Activated naive CD8-positive, alpha-beta T cell treated with anti-CD3 and anti-CD28 coated beads, Interleukin-2, amount 50 U/mL, for 24 hours (primary cell): ENCODE results near the gene TOB1.
"Not testable (repeated sequence)": the region's sequence is repeated elsewhere in the genome, so short reads cannot be mapped to it uniquely, and the experiment has no call there.

Source experiments
- ATAC-seq: fragments of 150-1000 bp; cut with Tn5 transposase; one replicate; pipeline ENCODE4 v1.10.0; 2021
- DNase-seq: peaks from one replicate; pipeline ENCODE4 v3.0.0; 2021
- H3K27ac Mint-ChIP-seq: one replicate; pipeline ENCODE4 v1.8.0; 2021; ENCODE audit warnings: mild to moderate bottlenecking, mixed read lengths
- H3K27me3 Mint-ChIP-seq: one replicate; pipeline ENCODE4 v1.8.0; 2021; ENCODE audit warnings: mixed read lengths
- H3K36me3 Mint-ChIP-seq: one replicate; pipeline ENCODE4 v1.8.0; 2021; ENCODE audit warnings: low read depth, mixed read lengths
- H3K4me1 Mint-ChIP-seq: one replicate; pipeline ENCODE4 v1.8.0; 2021; ENCODE audit warnings: mixed read lengths
- H3K4me3 Mint-ChIP-seq: one replicate; pipeline ENCODE4 v1.8.0; 2021; ENCODE audit warnings: mild to moderate bottlenecking, moderate library complexity, mixed read lengths
- H3K9me3 Mint-ChIP-seq: one replicate; pipeline ENCODE4 v1.8.0; 2021; ENCODE audit warnings: mixed read lengths

The TOB1 gene

DNA sequence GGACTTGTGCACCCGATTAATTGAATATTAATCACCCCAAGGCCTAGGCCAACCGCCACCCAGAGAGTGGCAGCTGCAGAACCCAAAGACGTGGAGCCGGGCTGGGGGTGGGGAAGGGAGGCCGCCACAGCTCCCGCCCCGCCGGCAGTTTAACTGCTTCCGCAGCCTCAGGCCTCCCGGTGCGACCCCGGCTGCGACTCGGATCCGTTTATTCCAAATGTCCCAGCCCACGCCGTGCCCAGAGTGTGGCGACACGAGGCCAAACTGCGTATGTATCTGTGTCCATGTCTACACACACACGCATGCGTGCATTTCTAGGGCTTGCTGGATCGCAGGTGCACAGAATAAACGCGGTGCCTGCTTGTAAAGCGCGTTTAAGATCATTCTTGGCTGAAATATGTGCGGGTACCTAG, 802 bp upstream of the TOB1 start:
- H3K27ac Mint-ChIP-seq, result peak overlapping the region; percentile 99
- DNase-seq (peak; percentile 65), ATAC-seq (peak; percentile 15)
- peaks cover 61% of the 10 kb centered on the region for H3K4me1 Mint-ChIP-seq
- H3K27me3 Mint-ChIP-seq, result peaks cover 2% of the 10 kb centered on the region
- no peaks in the 10 kb centered on the region for H3K9me3 Mint-ChIP-seq
- peaks cover 15% of the 10 kb centered on the region for H3K36me3 Mint-ChIP-seq
- peak overlapping the region; percentile 100 for H3K4me3 Mint-ChIP-seq

DNA sequence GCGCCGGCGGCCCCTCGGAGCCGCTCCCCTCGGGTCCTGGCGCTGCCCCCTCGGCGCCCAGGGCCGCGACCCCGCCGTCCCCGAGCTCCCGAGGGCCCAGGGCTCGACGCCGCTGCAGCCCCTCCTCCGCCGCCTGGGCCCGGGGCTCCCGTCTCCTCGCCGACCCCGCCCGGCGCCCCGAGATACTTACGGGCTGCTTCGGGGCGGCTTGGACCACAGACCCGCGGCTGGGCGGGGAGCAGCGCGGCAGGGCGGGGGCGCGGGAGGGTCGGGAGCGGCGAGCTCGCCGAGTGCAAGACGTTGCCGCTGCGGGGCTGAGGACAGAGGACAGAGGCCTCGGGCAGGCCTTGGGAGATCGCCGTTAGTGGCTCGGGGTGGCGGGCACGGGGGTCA, 290 bp downstream of the TOB1 start:
- H3K36me3 Mint-ChIP-seq, result peaks cover 22% of the 10 kb centered on the region
- no peak overlapping the region for H3K27ac Mint-ChIP-seq
- no peak for DNase-seq
- ATAC-seq, result peak; percentile 0
- peak overlapping the region; percentile 100 for H3K4me3 Mint-ChIP-seq
- H3K4me1 Mint-ChIP-seq, result peaks cover 60% of the 10 kb centered on the region
- no peaks in the 10 kb centered on the region for H3K9me3 Mint-ChIP-seq
- peaks cover 2% of the 10 kb centered on the region for H3K27me3 Mint-ChIP-seq

DNA sequence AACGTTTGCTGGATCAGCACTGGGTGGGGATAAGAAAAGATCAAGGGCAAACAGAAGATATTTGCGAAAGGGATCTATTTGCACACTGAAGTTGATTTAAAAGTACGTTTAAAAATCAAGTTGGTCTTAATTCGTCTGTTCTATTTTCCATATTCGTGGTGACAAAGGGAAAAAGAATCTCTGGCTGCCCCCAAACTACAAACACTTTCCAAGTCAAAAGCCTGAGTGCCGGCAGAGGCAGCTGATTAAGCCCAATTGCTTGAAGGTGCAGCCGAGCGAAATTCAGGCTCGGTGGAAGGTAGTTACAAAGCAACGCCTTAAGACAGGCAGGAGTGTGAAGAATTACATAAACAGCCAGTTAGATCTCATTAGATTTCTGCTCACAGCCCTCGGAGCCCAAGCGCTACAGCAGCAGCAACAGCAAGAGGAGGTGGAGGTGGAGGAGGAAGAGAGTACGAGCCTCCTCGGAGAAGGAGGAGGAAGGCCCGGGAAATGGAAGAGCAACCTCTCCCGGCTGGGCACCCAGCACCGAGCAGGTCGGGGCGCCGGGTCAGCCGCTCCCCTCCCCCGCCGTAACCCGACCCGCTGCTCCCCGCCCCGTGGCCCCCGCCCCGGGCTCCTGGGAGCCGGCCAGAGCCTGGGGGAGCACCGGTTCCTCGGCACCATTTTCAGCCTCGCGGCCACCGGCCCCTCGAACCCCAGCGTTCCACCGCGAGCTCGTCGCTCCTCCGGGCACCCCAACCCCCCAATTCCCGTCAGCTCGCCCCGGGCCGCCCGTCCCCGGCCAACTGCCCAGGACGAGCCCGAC, 890 bp downstream of the TOB1 start:
- Mint-ChIP-seq H3K4me3 (peak overlapping the region; percentile 100), H3K36me3 (peaks cover 22% of the 10 kb centered on the region), H3K27ac (peak overlapping the region; percentile 99), H3K4me1 (peaks cover 61% of the 10 kb centered on the region), H3K9me3 (no peaks in the 10 kb centered on the region), H3K27me3 (peaks cover 2% of the 10 kb centered on the region)
- ATAC-seq (peak; percentile 2), DNase-seq (peak; percentile 46)

DNA sequence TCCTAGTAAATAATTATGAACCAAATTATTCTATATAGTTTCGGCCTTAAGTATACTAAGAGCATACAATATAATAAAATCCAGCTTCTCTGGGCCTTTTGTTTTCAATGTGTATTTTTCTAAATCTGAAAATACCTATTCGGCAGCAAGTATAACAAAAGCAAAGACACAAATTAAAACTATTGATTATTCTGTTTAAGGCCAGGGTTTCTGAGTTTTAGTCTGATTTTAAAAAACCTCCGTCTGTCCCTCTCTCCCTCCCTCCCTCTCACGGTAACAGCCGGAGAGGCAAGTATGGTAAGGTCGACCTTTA, 1.5 kb downstream of the TOB1 start:
- Mint-ChIP-seq H3K4me1 (peaks cover 58% of the 10 kb centered on the region), H3K27ac (peak overlapping the region; percentile 99), H3K9me3 (no peaks in the 10 kb centered on the region), H3K4me3 (peak overlapping the region; percentile 100), H3K36me3 (peaks cover 22% of the 10 kb centered on the region), H3K27me3 (peaks cover 2% of the 10 kb centered on the region)
- ATAC-seq (no peak), DNase-seq (peak; percentile 22)

DNA sequence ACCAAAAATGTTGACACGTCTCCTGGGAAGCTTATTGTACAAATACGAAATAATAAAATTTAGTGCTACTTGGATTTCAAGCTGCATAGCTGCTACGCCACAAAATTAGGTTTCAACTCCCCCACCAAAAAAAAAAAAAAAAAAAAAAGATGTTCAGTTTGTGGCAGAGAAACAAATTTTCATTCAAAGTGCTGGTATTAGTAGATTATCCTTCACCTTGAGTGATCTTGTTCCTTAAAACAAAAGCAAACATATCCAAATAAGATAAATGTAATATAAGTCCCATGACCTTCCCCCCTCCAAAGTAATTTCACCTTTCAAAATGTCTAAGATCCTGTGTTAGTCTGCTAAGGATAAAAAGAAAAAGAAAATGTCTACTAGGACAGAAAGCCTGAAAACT, 2.2 kb downstream of the TOB1 start:
- peaks cover 56% of the 10 kb centered on the region for H3K4me1 Mint-ChIP-seq
- no peaks in the 10 kb centered on the region for H3K9me3 Mint-ChIP-seq
- peaks cover 22% of the 10 kb centered on the region for H3K36me3 Mint-ChIP-seq
- peaks cover 2% of the 10 kb centered on the region for H3K27me3 Mint-ChIP-seq
- no peak for ATAC-seq
- peak overlapping the region; percentile 100 for H3K4me3 Mint-ChIP-seq
- H3K27ac Mint-ChIP-seq, result peak overlapping the region; percentile 99
- no peak for DNase-seq

DNA sequence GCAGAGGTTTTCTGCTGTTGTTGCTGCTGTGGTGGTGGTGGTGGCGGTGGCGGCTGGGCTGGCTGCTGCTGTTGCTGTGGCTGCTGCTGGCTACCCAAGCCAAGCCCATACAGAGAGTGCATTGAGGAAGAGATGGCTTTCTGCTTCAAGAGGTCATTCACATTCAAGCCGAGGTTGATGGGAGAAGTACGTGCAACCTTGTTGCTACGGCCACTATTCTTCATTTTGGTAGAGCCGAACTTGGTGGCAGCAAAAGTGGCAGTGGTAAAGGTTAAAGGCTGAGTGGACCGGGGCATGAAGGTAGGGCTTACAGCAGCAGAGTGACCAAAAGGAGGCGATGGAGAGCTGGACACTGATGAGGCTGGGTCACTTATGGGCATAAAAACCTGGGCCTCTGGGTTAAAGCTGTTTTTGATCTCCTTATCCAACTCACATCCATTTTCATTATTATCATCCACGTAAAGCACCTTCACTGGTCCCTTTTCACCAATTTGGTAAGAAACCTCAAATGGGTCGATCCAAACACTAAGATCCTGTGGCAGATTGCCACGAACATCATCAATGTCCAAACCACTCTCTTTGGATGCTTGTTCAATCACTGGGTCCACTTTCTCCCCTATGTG, 2.8 kb downstream of the TOB1 start:
- peak; percentile 62 for DNase-seq
- H3K4me1 Mint-ChIP-seq, result peaks cover 52% of the 10 kb centered on the region

DNA sequence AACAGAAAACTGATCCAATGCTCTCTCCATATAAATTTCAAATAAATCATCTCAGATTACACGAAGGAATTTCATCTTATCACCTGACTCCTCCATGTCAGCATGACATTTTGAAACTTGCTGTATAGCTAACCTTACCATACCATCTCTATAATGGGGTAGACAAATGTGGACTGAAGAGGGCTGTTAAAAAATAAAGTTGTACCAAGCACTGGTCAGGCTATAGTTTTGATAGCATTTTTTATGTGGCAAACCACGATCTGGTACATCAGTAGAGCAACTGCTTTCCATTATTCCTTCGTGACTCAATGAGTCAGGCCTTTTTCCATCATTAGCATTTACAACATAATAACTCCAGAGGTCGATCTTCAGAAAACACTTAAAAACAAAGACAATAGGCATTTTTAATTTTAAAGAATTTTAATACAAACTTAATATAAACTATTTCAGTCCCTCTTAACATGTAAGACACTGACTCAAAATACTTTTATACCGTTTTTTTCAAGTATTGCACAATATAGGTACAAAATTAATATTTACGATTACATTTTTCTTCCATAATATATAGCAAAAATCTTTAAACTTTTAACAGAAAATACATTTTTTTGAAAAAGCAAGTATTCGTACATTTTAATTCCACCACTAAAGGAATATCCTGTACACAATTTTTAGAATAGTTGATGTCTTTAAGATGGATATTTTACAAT, 4.2 kb downstream of the TOB1 start:
- peaks cover 18% of the 10 kb centered on the region for H3K36me3 Mint-ChIP-seq
- H3K4me1 Mint-ChIP-seq, result peaks cover 39% of the 10 kb centered on the region
- peak overlapping the region; percentile 20 for H3K27ac Mint-ChIP-seq
- no peaks in the 10 kb centered on the region for H3K9me3 Mint-ChIP-seq
- H3K27me3 Mint-ChIP-seq, result no peaks in the 10 kb centered on the region
- DNase-seq (no peak), ATAC-seq (no peak)
- H3K4me3 Mint-ChIP-seq, result peak overlapping the region; percentile 32

More for the DNA sequence above, 2.8 kb downstream of the TOB1 start:
- H3K36me3 Mint-ChIP-seq, result peaks cover 22% of the 10 kb centered on the region
- no peak for ATAC-seq
- H3K27ac Mint-ChIP-seq, result peak overlapping the region; percentile 99
- peaks cover 2% of the 10 kb centered on the region for H3K27me3 Mint-ChIP-seq
- peak overlapping the region; percentile 100 for H3K4me3 Mint-ChIP-seq
- no peaks in the 10 kb centered on the region for H3K9me3 Mint-ChIP-seq

DNA sequence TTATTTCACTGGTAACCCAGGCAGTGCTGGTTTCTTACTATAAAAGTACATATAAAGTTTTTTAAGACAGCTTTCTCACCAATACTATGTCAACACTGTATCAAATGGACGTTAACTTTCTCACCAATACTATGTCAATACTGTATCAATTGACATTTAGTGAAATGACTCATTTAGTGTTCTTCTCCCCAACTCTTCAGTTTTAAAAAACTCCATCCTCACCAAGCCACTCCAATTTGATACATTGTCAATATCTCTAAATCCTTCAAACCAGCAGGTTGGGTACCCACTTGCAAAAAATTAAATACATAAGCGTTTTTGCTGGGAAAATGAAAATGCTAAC, 4.8 kb downstream of the TOB1 start:
- H3K27me3 Mint-ChIP-seq, result no peaks in the 10 kb centered on the region
- no peak for DNase-seq
- peak overlapping the region; percentile 23 for H3K27ac Mint-ChIP-seq
- peaks cover 39% of the 10 kb centered on the region for H3K4me1 Mint-ChIP-seq
- peaks cover 18% of the 10 kb centered on the region for H3K36me3 Mint-ChIP-seq
- ATAC-seq, result no peak
- no peak overlapping the region for H3K4me3 Mint-ChIP-seq
- H3K9me3 Mint-ChIP-seq, result no peaks in the 10 kb centered on the region

DNA sequence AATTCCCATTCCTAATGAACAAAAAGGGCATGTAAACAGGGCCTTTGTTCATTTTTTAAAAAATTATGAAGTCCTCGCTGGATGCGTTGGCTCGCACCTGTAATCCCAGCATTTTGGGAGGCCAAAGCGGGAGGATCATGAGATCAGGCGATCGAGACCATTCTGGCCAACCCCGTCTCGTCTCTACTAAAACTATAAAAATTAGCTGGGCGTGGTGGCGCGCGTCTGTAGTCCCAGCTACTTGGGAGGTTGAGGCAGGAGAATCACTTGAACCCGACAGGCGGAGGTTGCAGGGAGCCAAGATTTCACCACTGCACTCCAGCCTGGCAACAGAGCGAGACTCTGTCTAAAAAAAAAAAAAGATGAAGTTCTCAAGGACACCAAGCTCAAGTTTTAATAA, 6.4 kb downstream of the TOB1 start:
- H3K4me3 Mint-ChIP-seq, H3K27me3 Mint-ChIP-seq, DNase-seq, ATAC-seq, H3K9me3 Mint-ChIP-seq, H3K27ac Mint-ChIP-seq: not testable (repeated sequence)
- peaks cover 14% of the 10 kb centered on the region for H3K36me3 Mint-ChIP-seq
- peaks cover 32% of the 10 kb centered on the region for H3K4me1 Mint-ChIP-seq

DNA sequence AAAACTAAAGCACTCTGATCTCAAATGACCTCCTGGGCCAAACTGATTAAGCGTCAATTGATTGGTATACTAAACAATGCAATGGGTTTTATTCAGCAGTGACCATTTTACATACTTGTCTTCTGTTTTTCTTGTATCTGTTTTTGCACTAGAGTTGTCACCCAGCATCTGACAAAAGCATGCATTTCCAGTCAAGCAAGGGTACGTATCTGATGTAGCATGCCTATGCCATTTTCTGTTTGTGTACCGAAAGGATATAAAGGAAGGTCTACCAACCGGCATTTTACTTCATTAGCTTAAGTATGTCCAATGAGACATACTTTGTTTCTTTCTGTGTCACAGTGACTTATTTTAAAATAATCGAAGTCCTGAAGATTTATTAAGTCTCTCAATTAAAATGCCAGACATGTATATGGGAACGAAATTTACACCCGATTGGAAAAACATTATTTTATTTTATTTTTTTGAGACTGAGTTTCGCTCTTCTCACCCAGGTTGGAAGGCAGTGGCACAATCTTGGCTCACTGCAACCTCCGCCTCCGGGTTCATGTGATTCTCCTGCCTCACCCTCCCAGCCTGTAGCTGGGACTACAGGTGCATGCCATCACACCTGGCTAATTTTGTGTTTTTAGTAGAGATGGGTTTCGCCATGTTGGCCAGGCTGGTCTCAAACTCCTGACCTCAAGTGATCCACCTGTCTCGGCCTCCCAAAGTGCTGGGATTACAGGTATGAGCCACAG, 7.5 kb downstream of the TOB1 start:
- Mint-ChIP-seq H3K4me3 (no peak overlapping the region), H3K9me3 (no peaks in the 10 kb centered on the region), H3K27ac (no peak overlapping the region), H3K4me1 (peaks cover 23% of the 10 kb centered on the region), H3K36me3 (peaks cover 14% of the 10 kb centered on the region), H3K27me3 (no peaks in the 10 kb centered on the region)
- DNase-seq (no peak), ATAC-seq (no peak)

DNA sequence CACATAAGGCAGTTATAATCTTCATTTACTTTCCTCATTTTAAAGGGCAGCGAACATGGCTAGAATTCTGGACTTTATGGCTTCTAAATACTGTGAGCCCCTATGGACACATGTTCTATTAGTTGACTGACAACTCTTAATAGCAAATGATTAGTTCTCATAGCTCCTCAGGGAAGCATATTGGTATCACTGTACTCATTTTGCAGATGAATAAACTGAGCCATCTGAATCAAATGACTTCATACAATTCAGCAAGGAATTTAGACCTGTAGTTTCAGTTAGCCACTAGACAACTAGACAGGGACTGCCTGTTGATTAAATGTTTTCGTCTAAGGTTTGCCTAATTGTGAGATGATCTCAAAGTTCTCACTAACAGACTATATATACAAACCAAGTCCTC, 9.7 kb downstream of the TOB1 start:
- ATAC-seq (no peak), DNase-seq (no peak)
- Mint-ChIP-seq H3K27me3 (no peaks in the 10 kb centered on the region), H3K9me3 (no peaks in the 10 kb centered on the region), H3K36me3 (peaks cover 2% of the 10 kb centered on the region), H3K4me3 (no peak overlapping the region), H3K27ac (no peak overlapping the region), H3K4me1 (peaks cover 20% of the 10 kb centered on the region)

DNA sequence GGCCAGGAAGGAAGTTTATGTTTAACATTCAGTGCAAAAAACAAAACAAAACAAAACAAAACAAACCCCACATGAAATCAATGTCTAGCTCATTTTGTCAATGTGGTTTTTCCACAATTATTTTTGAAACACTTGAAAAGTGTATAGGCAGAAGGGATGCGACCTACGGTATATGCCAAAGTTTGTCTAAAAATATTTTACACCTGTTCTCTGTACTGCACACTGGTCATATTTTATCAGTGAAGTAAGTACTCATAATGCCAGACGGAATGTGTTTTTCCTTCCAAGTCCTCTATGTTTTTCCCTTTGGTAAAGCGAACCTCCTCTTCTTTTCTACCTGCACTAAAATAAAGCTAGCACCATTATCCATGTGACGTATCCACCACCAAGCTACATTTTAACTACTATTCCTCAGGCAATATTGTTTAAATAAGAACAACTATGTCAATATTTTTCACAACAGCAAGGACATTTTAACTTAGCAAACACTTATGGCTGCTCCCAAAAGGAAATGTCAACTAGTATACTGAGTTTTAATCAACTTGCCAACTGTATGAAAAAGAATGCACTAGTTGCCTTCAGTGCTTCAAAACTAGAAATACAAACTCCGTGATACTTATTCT, 10.3 kb downstream of the TOB1 start:
- Mint-ChIP-seq H3K36me3 (no peaks in the 10 kb centered on the region), H3K9me3 (no peaks in the 10 kb centered on the region), H3K27me3 (no peaks in the 10 kb centered on the region), H3K4me1 (peaks cover 15% of the 10 kb centered on the region), H3K27ac (no peak overlapping the region), H3K4me3 (no peak overlapping the region)
- DNase-seq, result no peak
- no peak for ATAC-seq

DNA sequence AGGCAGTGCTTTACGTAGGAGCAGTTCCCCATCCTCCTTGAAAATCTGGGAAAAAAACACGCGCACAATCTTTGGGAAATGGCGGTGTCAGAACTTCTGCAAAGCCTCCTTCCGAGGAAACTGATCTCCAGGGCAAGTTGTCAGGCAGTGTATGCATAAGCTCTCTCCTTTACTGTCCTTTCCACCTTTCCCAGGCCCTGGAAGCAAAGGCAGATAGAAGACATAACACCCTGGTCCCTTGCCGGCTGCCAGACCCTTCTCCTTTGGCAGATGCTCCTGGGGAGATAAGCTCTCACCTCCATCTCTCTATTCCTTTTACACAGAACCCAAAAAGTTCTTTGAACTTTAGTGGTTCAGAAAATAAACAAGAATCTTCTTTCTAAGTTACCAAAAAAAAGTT, 12.4 kb downstream of the TOB1 start:
- ATAC-seq, result no peak
- no peak overlapping the region for H3K27ac Mint-ChIP-seq
- no peaks in the 10 kb centered on the region for H3K9me3 Mint-ChIP-seq
- no peak overlapping the region for H3K4me3 Mint-ChIP-seq
- no peaks in the 10 kb centered on the region for H3K36me3 Mint-ChIP-seq
- no peaks in the 10 kb centered on the region for H3K27me3 Mint-ChIP-seq
- H3K4me1 Mint-ChIP-seq, result peaks cover 14% of the 10 kb centered on the region
- DNase-seq, result no peak

DNA sequence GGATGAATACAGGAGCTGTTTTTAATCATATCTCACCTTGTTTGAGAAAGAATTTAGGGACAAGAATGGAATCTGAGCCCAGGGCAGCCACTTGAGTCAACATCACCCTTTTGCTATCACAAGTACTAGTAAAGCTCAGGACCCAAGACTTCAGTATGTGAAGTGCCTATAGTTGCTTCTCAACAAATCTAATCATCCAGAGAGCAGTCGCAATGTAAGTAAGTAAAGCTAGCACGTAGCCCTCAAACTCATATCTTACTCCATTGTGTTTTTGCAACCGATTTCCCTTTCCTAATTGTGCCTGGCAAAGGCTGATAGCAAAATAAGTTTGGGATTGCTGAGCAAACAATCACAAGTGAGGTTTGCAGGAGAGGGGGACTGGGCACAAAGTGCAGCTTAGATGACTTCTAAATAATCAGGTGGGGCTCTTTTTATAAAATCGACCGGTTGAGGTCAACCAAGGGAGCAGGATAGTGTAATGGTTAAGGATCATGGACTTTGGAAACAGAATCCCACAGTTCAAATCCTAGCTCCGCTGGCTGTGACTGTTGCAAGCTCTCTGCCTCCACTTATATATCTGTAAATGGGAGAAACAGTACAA, 13.0 kb downstream of the TOB1 start:
- Mint-ChIP-seq H3K27ac (peak overlapping the region; percentile 75), H3K4me1 (peaks cover 14% of the 10 kb centered on the region), H3K9me3 (no peaks in the 10 kb centered on the region), H3K4me3 (peak overlapping the region; percentile 70), H3K27me3 (no peaks in the 10 kb centered on the region), H3K36me3 (no peaks in the 10 kb centered on the region)
- ATAC-seq (no peak), DNase-seq (no peak)
